ENCODE data around the gene NECAP2. TPM values are rescaled to one million over a fixed set of nuclear protein-coding genes. Genes with fewer than 3 reads are reported as not detected.

Gene NECAP2
- total and polyA plus RNA-seq, 4 donors = 21.8 to 41.8 (median 26.2) TPM

DNA sequence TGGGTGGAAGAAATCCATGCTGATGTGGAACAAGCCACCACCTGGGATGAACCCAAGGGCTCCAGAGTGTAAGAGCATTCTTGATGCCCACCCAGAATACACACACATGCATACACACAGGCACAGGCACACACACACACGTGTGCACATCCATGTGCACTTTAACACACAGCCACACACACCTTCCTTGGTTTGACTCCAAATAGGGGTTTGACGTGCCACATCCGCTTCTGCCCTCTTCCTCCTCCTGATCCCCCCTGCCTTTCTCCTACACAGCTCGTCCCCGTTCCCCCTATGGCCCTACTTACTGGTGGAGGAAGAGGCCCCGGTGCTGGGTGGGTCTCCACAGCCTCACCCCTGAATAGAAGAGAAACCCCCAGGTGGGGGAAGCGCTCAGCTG lies 19.3 kb upstream of the NECAP2 start:
- no peak for TF ChIP-seq YY1 (IDR thresholded peaks at IDR 0.05)
- TF ChIP-seq, protein P1, sequence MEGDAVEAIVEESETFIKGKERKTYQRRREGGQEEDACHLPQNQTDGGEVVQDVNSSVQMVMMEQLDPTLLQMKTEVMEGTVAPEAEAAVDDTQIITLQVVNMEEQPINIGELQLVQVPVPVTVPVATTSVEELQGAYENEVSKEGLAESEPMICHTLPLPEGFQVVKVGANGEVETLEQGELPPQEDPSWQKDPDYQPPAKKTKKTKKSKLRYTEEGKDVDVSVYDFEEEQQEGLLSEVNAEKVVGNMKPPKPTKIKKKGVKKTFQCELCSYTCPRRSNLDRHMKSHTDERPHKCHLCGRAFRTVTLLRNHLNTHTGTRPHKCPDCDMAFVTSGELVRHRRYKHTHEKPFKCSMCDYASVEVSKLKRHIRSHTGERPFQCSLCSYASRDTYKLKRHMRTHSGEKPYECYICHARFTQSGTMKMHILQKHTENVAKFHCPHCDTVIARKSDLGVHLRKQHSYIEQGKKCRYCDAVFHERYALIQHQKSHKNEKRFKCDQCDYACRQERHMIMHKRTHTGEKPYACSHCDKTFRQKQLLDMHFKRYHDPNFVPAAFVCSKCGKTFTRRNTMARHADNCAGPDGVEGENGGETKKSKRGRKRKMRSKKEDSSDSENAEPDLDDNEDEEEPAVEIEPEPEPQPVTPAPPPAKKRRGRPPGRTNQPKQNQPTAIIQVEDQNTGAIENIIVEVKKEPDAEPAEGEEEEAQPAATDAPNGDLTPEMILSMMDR (IDR thresholded peaks at IDR 0.05; ENCODE audit: low read depth, low read length, missing input control) = no peak
- no peak for TF ChIP-seq HNF4G (IDR thresholded peaks at IDR 0.05)
- TF ChIP-seq SP1 (IDR thresholded peaks at IDR 0.05) = no peak
- no peak for TF ChIP-seq TAF1 (conservative IDR thresholded peaks at IDR 0.05)
- TF ChIP-seq, protein P2, sequence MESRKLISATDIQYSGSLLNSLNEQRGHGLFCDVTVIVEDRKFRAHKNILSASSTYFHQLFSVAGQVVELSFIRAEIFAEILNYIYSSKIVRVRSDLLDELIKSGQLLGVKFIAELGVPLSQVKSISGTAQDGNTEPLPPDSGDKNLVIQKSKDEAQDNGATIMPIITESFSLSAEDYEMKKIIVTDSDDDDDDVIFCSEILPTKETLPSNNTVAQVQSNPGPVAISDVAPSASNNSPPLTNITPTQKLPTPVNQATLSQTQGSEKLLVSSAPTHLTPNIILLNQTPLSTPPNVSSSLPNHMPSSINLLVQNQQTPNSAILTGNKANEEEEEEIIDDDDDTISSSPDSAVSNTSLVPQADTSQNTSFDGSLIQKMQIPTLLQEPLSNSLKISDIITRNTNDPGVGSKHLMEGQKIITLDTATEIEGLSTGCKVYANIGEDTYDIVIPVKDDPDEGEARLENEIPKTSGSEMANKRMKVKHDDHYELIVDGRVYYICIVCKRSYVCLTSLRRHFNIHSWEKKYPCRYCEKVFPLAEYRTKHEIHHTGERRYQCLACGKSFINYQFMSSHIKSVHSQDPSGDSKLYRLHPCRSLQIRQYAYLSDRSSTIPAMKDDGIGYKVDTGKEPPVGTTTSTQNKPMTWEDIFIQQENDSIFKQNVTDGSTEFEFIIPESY (IDR thresholded peaks at IDR 0.05) = no peak
- Histone ChIP-seq H3K9me3 (ENCODE audit: control insufficient read depth in 4 of 4, low read length in 3 of 4) (no peaks in the 10 kb centered on the region), H3K9ac (ENCODE audit: low read depth in 1 of 2, low read length in 2 of 2) (no peak overlapping the region), H3K27me3 (ENCODE audit: control insufficient read depth in 4 of 4, insufficient read depth in 4 of 4, low read length in 3 of 4) (no peaks in the 10 kb centered on the region), H3K4me1 (ENCODE audit: control insufficient read depth in 4 of 4, insufficient read depth in 4 of 4, low read length in 3 of 4) (peaks cover 0 to 7% (median 0%) of the 10 kb centered on the region in 4 donors), H3K36me3 (ENCODE audit: control insufficient read depth in 4 of 4, insufficient read depth in 3 of 4, low read depth in 1 of 4, low read length in 3 of 4) (no peaks in the 10 kb centered on the region), H3K27ac (ENCODE audit: low read depth in 1 of 2, low read length in 2 of 2) (no peak overlapping the region), H3K4me3 (ENCODE audit: low read depth in 1 of 3, low read length in 3 of 3) (no peak overlapping the region)
- 92% methylated on average over 7 of the region's 7 CpGs for WGBS
- no peak for DNase-seq (ENCODE audit: low spot score)

DNA sequence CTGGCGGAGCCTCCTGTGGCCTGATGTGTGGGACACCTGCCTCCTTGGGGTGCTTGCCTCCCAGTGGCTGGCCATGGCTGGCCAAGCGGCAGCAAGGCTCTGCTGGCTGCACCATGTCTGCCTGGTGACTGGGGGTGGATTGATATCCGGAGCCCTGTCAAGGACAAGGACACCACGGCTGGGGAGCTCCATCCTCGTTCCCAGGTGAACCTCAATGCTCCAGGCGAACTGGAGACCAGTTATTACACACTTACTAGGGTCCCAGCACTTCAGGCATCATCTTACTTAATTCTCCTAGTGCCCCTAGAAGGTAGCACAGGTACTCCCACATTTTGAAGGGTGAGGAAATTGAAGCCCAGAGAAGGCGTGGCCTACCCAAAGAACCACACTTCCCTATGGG lies 18.5 kb upstream of the NECAP2 start:
- no peak for DNase-seq (ENCODE audit: low spot score)
- Histone ChIP-seq H3K4me1 (ENCODE audit: control insufficient read depth in 4 of 4, insufficient read depth in 4 of 4, low read length in 3 of 4) (peaks cover 0 to 7% (median 0%) of the 10 kb centered on the region in 4 donors), H3K36me3 (ENCODE audit: control insufficient read depth in 4 of 4, insufficient read depth in 3 of 4, low read depth in 1 of 4, low read length in 3 of 4) (no peaks in the 10 kb centered on the region), H3K27me3 (ENCODE audit: control insufficient read depth in 4 of 4, insufficient read depth in 4 of 4, low read length in 3 of 4) (no peaks in the 10 kb centered on the region), H3K9ac (ENCODE audit: low read depth in 1 of 2, low read length in 2 of 2) (no peak overlapping the region), H3K27ac (ENCODE audit: low read depth in 1 of 2, low read length in 2 of 2) (no peak overlapping the region), H3K9me3 (ENCODE audit: control insufficient read depth in 4 of 4, low read length in 3 of 4) (no peaks in the 10 kb centered on the region), H3K4me3 (ENCODE audit: low read depth in 1 of 3, low read length in 3 of 3) (no peak overlapping the region)
- 95% methylated on average over 7 of the region's 7 CpGs for WGBS
- TF ChIP-seq FOXA1 (IDR thresholded peaks at IDR 0.05) (no peak), GABPA (IDR thresholded peaks at IDR 0.05 in 1 of 2, conservative IDR thresholded peaks at IDR 0.05 in 1 of 2) (no peak), SP1 (IDR thresholded peaks at IDR 0.05) (no peak), FOXA2 (IDR thresholded peaks at IDR 0.05) (no peak), HNF4A (conservative IDR thresholded peaks at IDR 0.05) (no peak), JUND (IDR thresholded peaks at IDR 0.05) (no peak), RXRA (IDR thresholded peaks at IDR 0.05) (no peak), EGR1 (IDR thresholded peaks at IDR 0.05; ENCODE audit: low read depth in 2 of 2) (no peak), YY1 (IDR thresholded peaks at IDR 0.05) (no peak), HNF4G (IDR thresholded peaks at IDR 0.05) (no peak), RAD21 (IDR thresholded peaks at IDR 0.05) (no peak), NR2F2 (IDR thresholded peaks at IDR 0.05) (no peak)
- TF ChIP-seq, protein P1 (IDR thresholded peaks at IDR 0.05; ENCODE audit: low read depth, low read length, missing input control) = no peak
- TF ChIP-seq, protein P3, sequence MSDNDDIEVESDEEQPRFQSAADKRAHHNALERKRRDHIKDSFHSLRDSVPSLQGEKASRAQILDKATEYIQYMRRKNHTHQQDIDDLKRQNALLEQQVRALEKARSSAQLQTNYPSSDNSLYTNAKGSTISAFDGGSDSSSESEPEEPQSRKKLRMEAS (IDR thresholded peaks at IDR 0.05) = no peak
- TF ChIP-seq, protein P4, sequence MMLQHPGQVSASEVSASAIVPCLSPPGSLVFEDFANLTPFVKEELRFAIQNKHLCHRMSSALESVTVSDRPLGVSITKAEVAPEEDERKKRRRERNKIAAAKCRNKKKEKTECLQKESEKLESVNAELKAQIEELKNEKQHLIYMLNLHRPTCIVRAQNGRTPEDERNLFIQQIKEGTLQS (IDR thresholded peaks at IDR 0.05) = no peak
- TF ChIP-seq, protein P2 (IDR thresholded peaks at IDR 0.05) = no peak
- TF ChIP-seq, protein P5, sequence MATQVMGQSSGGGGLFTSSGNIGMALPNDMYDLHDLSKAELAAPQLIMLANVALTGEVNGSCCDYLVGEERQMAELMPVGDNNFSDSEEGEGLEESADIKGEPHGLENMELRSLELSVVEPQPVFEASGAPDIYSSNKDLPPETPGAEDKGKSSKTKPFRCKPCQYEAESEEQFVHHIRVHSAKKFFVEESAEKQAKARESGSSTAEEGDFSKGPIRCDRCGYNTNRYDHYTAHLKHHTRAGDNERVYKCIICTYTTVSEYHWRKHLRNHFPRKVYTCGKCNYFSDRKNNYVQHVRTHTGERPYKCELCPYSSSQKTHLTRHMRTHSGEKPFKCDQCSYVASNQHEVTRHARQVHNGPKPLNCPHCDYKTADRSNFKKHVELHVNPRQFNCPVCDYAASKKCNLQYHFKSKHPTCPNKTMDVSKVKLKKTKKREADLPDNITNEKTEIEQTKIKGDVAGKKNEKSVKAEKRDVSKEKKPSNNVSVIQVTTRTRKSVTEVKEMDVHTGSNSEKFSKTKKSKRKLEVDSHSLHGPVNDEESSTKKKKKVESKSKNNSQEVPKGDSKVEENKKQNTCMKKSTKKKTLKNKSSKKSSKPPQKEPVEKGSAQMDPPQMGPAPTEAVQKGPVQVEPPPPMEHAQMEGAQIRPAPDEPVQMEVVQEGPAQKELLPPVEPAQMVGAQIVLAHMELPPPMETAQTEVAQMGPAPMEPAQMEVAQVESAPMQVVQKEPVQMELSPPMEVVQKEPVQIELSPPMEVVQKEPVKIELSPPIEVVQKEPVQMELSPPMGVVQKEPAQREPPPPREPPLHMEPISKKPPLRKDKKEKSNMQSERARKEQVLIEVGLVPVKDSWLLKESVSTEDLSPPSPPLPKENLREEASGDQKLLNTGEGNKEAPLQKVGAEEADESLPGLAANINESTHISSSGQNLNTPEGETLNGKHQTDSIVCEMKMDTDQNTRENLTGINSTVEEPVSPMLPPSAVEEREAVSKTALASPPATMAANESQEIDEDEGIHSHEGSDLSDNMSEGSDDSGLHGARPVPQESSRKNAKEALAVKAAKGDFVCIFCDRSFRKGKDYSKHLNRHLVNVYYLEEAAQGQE (IDR thresholded peaks at IDR 0.05) = no peak
